Measurements from ENCODE around the gene MYO5A. TPM values are rescaled to one million over a fixed set of nuclear protein-coding genes. Genes with fewer than 3 reads are reported as not detected.

MYO5A gene
- total RNA-seq, 1 donor from 2014 or later: 26.2 TPM

DNA sequence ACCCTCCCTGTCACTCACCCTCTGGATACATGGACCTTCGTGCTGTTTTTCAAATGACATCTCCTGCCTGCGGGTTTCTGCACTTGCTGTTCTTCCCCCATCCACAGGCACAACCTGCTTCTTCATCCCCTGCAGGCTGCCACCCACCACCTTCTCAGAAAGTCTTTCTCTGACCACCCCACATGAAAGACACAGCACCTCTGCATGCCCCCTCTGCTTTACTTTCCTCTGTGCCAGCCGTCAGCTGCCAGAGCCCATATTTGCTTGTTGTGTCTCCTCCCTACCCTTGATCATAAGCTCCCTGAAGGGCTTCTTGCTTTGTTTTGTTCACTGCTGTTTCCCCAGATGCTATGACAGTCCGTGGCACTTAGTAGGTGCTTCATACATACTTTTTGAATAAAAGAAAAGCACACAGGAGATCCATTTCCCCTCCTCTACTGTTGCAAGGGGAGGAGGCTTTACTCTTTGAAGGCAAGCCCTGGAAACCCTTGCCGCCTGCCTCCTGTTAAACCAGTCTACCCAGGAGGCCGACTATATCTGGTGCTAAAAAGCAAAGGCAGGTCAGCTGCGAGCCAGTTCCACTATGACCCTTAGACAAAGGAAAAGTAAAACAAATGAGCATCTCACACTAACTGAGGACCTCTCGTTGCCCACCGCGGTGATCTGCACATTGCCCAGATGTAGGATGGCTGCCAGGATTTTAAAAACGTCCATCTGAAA lies 265.0 kb downstream of the MYO5A start:
- H3K4me3 Mint-ChIP-seq: no peak overlapping the region
- intact Hi-C loops (cut with micrococcal nuclease): loop anchor here (2.0 kb wide), 2 partner anchors 27 to 201 kb away; no protein-coding TSS in a partner anchor

DNA sequence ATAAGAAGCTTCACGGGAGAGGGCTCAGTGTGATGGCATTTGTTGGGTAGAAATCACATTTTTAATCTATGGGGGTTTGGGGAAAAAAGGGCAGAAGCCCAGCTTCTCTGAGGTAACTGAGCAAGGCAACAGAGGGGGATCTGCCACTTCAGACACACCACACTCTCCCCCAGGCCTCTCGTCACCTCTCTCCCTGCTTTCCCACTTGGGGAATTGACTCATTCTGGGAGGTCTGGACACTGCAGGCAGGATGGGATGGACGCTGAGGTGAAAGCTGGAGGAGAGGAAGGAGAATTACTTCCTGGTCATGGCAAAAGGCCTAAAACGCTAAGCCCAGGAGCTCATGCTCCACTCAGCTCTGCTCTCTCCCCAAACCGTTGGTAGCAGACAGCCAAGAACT lies 266.3 kb downstream of the MYO5A start:
- H3K36me3 Mint-ChIP-seq (ENCODE audit: low read depth): peaks cover 3% of the 10 kb centered on the region

More for the DNA sequence above, 265.0 kb downstream of the MYO5A start:
- DNase-seq (ENCODE audit: low spot score): no peak
- Mint-ChIP-seq H3K4me1 (ENCODE audit: low read depth) (peaks cover 34% of the 10 kb centered on the region), H3K27ac (no peak overlapping the region), H3K9me3 (no peaks in the 10 kb centered on the region), H3K36me3 (ENCODE audit: low read depth) (peaks cover 3% of the 10 kb centered on the region), H3K27me3 (ENCODE audit: insufficient read depth) (no peaks in the 10 kb centered on the region)

DNA sequence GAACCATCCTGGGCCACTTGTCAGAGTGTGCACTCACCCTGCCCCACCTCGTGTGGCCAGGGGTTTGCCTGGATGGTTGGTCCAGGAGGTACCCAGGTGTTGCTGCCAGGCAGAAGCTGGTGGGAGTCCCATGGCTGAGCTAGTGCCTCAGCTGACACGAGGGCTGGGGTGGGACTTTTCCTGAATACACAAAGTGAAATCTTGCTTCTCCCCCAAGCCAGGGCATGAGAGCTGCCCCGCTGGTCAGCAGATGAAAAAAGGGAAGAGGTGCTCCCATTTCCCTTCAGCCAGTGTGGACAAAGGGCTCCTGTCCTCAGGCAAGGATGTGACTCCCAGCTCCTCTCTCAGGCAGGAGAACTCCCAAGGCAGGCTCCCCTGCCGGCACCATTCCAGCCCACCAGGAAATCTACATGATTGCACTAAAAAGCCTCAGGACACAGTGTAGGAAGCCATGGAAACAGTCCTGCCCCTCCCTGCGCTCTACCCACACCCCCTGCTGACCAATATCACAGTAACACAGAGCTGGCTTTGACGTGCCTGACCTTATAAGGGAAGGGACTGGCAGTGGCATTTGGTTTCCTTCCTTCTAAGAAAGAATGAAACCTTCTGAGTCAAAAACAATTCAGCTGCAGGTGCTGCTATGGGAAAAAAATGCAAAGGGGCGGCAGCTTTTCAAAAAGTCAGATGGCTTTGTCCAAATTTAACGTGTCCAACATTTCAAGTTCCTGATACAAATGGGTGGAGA lies 267.0 kb downstream of the MYO5A start:
- peak overlapping the region; percentile 68 for H3K4me3 Mint-ChIP-seq
- peaks cover 44% of the 10 kb centered on the region for H3K4me1 Mint-ChIP-seq (ENCODE audit: low read depth)
- H3K27me3 Mint-ChIP-seq (ENCODE audit: insufficient read depth): no peaks in the 10 kb centered on the region
- H3K9me3 Mint-ChIP-seq: no peaks in the 10 kb centered on the region
- peak; percentile 63 for DNase-seq (ENCODE audit: low spot score)
- H3K36me3 Mint-ChIP-seq (ENCODE audit: low read depth): peaks cover 3% of the 10 kb centered on the region
- intact Hi-C loops (cut with micrococcal nuclease): loop anchor here (1.0 to 2.0 kb wide), 7 partner anchors 29 to 474 kb away; no protein-coding TSS in a partner anchor
- peak overlapping the region; percentile 90 for H3K27ac Mint-ChIP-seq

More for the DNA sequence above, 266.3 kb downstream of the MYO5A start:
- Mint-ChIP-seq H3K4me3 (peak overlapping the region; percentile 68), H3K27me3 (ENCODE audit: insufficient read depth) (no peaks in the 10 kb centered on the region), H3K9me3 (no peaks in the 10 kb centered on the region), H3K27ac (peak overlapping the region; percentile 90), H3K4me1 (ENCODE audit: low read depth) (peaks cover 38% of the 10 kb centered on the region)
- DNase-seq (ENCODE audit: low spot score): no peak
- intact Hi-C loops (cut with micrococcal nuclease): loop anchor here (1.0 to 2.0 kb wide), 7 partner anchors 28 to 473 kb away; no protein-coding TSS in a partner anchor

DNA sequence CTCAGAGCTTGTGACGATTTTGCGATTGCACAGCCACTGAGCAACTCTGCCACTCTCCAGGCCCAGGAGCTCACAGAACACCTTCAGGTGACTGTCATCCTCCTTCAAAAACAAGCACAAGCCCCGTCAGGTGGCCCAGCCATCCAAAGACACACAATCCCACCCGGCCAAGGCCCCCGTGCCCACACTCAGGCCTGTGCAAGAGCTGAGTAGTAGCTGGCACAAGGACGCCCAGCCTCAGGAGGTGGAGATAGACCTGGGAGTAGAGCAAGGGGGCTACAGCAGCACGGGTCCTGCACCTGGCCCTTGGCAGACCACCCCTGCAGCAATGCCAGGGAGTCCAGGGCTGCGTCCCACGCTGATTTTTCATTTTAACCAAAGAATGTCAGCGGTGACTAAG lies 267.7 kb downstream of the MYO5A start:
- H3K4me1 Mint-ChIP-seq (ENCODE audit: low read depth): peaks cover 51% of the 10 kb centered on the region
- H3K27ac Mint-ChIP-seq: peak overlapping the region; percentile 41
- H3K36me3 Mint-ChIP-seq (ENCODE audit: low read depth): peaks cover 3% of the 10 kb centered on the region
- no peak overlapping the region for H3K4me3 Mint-ChIP-seq
- H3K9me3 Mint-ChIP-seq: no peaks in the 10 kb centered on the region
- DNase-seq (ENCODE audit: low spot score): no peak
- intact Hi-C loops (cut with micrococcal nuclease): no loop called here
- H3K27me3 Mint-ChIP-seq (ENCODE audit: insufficient read depth): no peaks in the 10 kb centered on the region

DNA sequence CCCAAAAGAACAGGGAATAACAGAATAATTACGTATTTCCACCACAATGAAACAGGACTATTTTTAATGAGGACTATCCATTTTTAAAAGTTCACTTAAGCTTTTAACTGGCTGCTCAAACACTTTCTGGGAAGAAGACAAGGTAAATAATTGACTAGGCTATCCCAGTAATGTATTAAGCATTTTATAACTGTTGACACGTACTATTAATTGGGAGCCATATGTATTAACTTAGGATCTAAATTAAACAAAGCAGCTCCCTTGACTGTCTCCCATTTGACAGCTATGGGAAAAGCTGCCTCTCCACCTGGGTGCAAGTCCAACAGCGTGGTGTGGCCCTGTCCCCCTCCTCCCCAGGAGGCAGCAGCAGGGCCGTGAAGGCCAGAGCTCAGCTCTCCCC lies 269.2 kb downstream of the MYO5A start:
- Mint-ChIP-seq H3K36me3 (ENCODE audit: low read depth) (peaks cover 3% of the 10 kb centered on the region), H3K27me3 (ENCODE audit: insufficient read depth) (no peaks in the 10 kb centered on the region), H3K4me3 (no peak overlapping the region), H3K9me3 (no peaks in the 10 kb centered on the region), H3K4me1 (ENCODE audit: low read depth) (peaks cover 53% of the 10 kb centered on the region), H3K27ac (no peak overlapping the region)
- DNase-seq (ENCODE audit: low spot score): no peak
- intact Hi-C loops (cut with micrococcal nuclease): loop anchor here (5.0 kb wide), 1 partner anchor 938 kb away; no protein-coding TSS in a partner anchor

DNA sequence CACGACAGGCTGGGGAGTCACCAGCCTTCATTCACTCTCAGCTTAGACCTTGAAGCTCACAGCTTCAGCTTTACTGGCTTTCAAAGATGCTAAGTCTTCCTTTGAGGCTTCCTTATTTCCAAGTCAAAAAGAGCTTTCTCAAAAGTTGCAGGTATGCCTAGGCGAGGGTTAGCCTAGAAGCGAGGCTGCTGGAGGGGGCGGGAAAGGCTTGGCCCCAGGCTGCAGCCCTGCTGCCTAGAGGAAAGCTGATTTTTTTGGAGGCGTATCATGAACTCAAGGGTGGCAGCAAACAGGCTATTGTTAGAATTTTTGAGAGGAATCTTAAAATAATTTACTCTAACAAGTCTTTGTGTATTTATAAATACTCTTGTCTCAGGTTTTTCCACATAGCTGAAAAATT lies 270.2 kb downstream of the MYO5A start:
- Mint-ChIP-seq H3K27me3 (ENCODE audit: insufficient read depth) (no peaks in the 10 kb centered on the region), H3K36me3 (ENCODE audit: low read depth) (peaks cover 3% of the 10 kb centered on the region), H3K4me1 (ENCODE audit: low read depth) (peaks cover 48% of the 10 kb centered on the region), H3K27ac (peak overlapping the region; percentile 64), H3K4me3 (no peak overlapping the region), H3K9me3 (no peaks in the 10 kb centered on the region)
- DNase-seq (ENCODE audit: low spot score): no peak
- intact Hi-C loops (cut with micrococcal nuclease): loop anchor here (5.0 kb wide), 1 partner anchor 939 kb away; no protein-coding TSS in a partner anchor

DNA sequence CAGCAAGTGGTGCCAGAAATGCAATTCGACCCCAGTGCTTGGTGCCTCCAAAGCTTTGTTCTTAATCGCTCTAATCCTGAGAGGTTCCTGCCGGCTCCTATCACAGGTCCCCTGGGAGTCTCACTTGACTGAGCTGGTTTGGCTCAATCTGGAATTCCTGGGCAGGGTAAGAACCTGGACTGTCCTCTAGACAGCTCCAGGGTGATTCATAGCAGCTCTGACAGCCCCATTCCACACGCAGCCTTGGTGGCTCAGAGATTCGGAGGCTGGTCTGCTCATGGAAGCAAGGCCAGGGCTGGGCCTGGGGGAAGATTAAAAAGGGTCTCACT lies 271.0 kb downstream of the MYO5A start:
- peaks cover 1% of the 10 kb centered on the region for H3K36me3 Mint-ChIP-seq (ENCODE audit: low read depth)
- no peak overlapping the region for H3K27ac Mint-ChIP-seq
- H3K4me1 Mint-ChIP-seq (ENCODE audit: low read depth): peaks cover 41% of the 10 kb centered on the region
- no peaks in the 10 kb centered on the region for H3K27me3 Mint-ChIP-seq (ENCODE audit: insufficient read depth)
- intact Hi-C loops (cut with micrococcal nuclease): loop anchor here (2.0 to 5.0 kb wide), 4 partner anchors 311 to 940 kb away; partner anchors contain the start of genes ARPP19 and ATOSA
- no peaks in the 10 kb centered on the region for H3K9me3 Mint-ChIP-seq
- DNase-seq (ENCODE audit: low spot score): no peak
- H3K4me3 Mint-ChIP-seq: no peak overlapping the region

Other genes starting within 250 kb of the MYO5A start
- gene MYO5C, start 233.1 kb downstream of the MYO5A start, total RNA-seq: 0.29 and 0.54 TPM in 2 replicates
- 195 and 216 TPM in 2 replicates for gene ARPP19, start 40.1 kb upstream of the MYO5A start, total RNA-seq
- gene ATOSA, start 150.5 kb upstream of the MYO5A start, total RNA-seq: 14.8 and 16.5 TPM in 2 replicates